ENCODE measurements around the gene MATK. TPM values are rescaled to one million over a fixed set of nuclear protein-coding genes. Genes with fewer than 3 reads are reported as not detected.

Gene MATK
- total RNA-seq, 2 donors from 2014 or later: 0.78 TPM; not detected in 1

DNA sequence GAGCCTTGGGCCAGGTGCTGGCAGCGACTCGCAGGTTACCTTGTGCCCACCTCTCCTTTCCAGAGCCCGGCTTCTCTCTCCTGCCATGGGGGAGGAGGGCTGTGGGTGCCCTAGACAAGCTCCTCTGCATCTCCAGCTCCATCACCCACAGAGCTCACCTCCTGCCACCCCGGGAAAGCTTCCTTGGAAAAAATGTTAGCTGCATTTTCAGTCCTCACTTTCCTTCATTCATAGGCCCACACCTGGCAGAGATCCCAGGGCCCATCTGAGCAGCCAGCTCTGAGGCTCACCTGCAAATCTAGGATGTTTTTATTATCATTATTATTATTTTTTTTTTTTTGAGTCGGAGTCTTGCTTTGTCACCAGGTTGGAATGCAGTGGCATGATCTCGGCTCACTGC lies 45.8 kb upstream of the MATK start:
- 57 to 78% methylated on average over 6 of the region's 6 CpGs for WGBS, 2 donors
- no peak overlapping the region for H3K4me3 ChIP-seq
- H3K27me3 ChIP-seq: no peaks in the 10 kb centered on the region
- TF ChIP-seq CTCF (IDR thresholded peaks at IDR 0.05) (no peak), POLR2A (IDR thresholded peaks at IDR 0.05) (no peak)
- DNase-seq (no peak), ATAC-seq (no peak)
- H3K36me3 ChIP-seq (replicated peaks in 1 of 2; ENCODE audit: insufficient read depth in 1 of 2, low read depth in 2 of 2): no peaks in the 10 kb centered on the region
- H3K9me3 ChIP-seq: no peaks in the 10 kb centered on the region
- H3K27ac ChIP-seq: no peak overlapping the region
- intact Hi-C loops (cut with DNase I): no loop called here
- H3K4me1 ChIP-seq: no peaks in the 10 kb centered on the region

DNA sequence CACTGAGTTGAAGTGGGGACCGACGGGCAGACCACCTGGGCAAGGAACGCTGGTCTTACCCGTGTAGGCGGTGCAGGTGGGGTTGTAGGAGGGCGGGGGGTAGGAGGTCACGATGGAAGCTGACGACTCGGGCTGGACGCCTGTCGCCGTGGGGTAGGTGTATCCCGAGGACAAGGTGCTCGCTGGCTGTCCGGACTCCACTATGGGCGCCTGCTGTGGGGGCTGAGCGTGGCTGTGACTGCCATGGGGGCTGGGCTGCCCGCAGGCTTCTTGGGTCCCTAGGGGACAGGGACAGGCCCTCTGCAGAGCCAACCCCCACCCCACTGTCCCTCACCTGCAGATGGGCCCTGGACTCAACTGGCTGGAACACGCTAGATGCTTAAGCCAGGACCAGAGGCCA lies 45.4 kb upstream of the MATK start:
- Histone ChIP-seq H3K27me3 (no peaks in the 10 kb centered on the region), H3K36me3 (replicated peaks in 1 of 2; ENCODE audit: insufficient read depth in 1 of 2, low read depth in 2 of 2) (no peaks in the 10 kb centered on the region), H3K27ac (no peak overlapping the region), H3K4me1 (no peaks in the 10 kb centered on the region), H3K4me3 (no peak overlapping the region), H3K9me3 (no peaks in the 10 kb centered on the region)
- TF ChIP-seq POLR2A (IDR thresholded peaks at IDR 0.05) (no peak), CTCF (IDR thresholded peaks at IDR 0.05) (no peak)
- intact Hi-C loops (cut with DNase I): no loop called here
- ATAC-seq (no peak), DNase-seq (no peak)
- 42 to 46% methylated on average over 14 to 18 of the region's 19 CpGs for WGBS, 2 donors

- Histone ChIP-seq H3K27ac (no peak overlapping the region), H3K4me3 (no peak overlapping the region), H3K9me3 (no peaks in the 10 kb centered on the region), H3K36me3 (replicated peaks in 1 of 2; ENCODE audit: insufficient read depth in 1 of 2, low read depth in 2 of 2) (no peaks in the 10 kb centered on the region), H3K27me3 (no peaks in the 10 kb centered on the region), H3K4me1 (no peaks in the 10 kb centered on the region)
- DNase-seq: no peak
- TF ChIP-seq CTCF (IDR thresholded peaks at IDR 0.05) (no peak), POLR2A (IDR thresholded peaks at IDR 0.05) (no peak)
- 56 to 60% methylated on average over 30 to 45 of the region's 45 CpGs for WGBS, 2 donors
- intact Hi-C loops (cut with DNase I): no loop called here
- ATAC-seq: no peak
Observed at GRCh38 chr19:3830621-3831589, 44.7 kb upstream of the MATK start.

DNA sequence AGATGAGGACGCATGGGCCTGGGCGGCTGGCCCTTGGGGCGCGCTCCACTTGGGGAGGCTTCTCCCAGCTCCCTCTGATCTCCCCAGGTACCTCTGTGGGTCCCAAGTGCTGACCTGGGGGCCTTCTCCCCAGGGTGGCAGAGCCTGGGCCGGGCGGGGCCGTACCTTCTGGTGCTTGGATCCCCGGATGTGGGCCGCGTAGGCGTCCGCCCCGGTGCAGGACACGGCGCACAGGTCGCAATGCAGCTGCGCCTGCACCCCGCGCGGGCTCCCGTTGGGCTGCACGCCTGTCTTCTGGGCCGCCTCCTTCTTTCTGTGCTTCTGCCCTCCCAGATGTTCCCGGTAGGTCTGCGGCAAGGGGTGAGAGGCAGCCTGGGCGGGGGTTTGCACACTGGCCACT lies 41.1 kb upstream of the MATK start:
- Histone ChIP-seq H3K27ac (no peak overlapping the region), H3K4me3 (no peak overlapping the region), H3K9me3 (no peaks in the 10 kb centered on the region), H3K27me3 (no peaks in the 10 kb centered on the region), H3K36me3 (replicated peaks in 1 of 2; ENCODE audit: insufficient read depth in 1 of 2, low read depth in 2 of 2) (no peaks in the 10 kb centered on the region), H3K4me1 (no peaks in the 10 kb centered on the region)
- no peak for DNase-seq
- no peak for ATAC-seq
- 84 to 93% methylated on average over 8 to 21 of the region's 26 CpGs for WGBS, 2 donors
- intact Hi-C loops (cut with DNase I): no loop called here
- no peak for TF ChIP-seq POLR2A (IDR thresholded peaks at IDR 0.05)
- TF ChIP-seq CTCF (IDR thresholded peaks at IDR 0.05): no peak

GRCh38 chr19:3826163-3826562 lies 40.0 kb upstream of the MATK start:
- no peaks in the 10 kb centered on the region for H3K9me3 ChIP-seq
- no peak for ATAC-seq
- H3K27me3 ChIP-seq: no peaks in the 10 kb centered on the region
- H3K4me3 ChIP-seq: no peak overlapping the region
- H3K4me1 ChIP-seq: no peaks in the 10 kb centered on the region
- TF ChIP-seq CTCF (IDR thresholded peaks at IDR 0.05) (no peak), POLR2A (IDR thresholded peaks at IDR 0.05) (no peak)
- no peak overlapping the region for H3K27ac ChIP-seq
- DNase-seq: no peak
- intact Hi-C loops (cut with DNase I): no loop called here
- WGBS, 2 donors: 48 to 53% methylated on average over 10 to 12 of the region's 12 CpGs
- no peaks in the 10 kb centered on the region for H3K36me3 ChIP-seq (replicated peaks in 1 of 2; ENCODE audit: insufficient read depth in 1 of 2, low read depth in 2 of 2)

All from body of pancreas (tissue), 4 donors.